ENCODE measurements around the gene COX18. TPM values are rescaled to one million over a fixed set of nuclear protein-coding genes. Genes with fewer than 3 reads are reported as not detected.
A peak's percentile ranks its signal among the peaks of the same experiment; 100 is the strongest.

The COX18 gene
- total and polyA plus RNA-seq, 12 donors = 8.0 to 22.3 (median 17.6) TPM

DNA sequence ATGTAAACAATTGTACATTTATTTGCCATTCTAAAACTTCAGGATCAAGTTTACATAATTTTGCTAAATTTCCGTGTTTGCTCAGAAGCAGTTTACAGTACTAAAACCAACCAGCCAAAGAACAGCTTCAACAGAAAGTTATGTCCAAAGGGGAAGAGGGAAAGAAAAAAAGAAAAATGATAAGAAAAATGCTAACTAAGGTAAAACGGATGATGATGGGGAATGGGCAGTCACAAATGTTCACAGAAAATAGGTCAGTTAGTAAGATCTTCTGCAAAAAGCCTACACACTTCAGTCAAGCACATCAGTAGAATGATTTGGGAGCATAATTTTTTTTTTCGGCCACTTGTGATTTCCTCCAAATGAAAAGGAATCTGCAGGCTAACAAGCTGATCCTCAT, 6.3 kb upstream of the COX18 start:
- WGBS, 2 donors = 90 to 95% methylated on average over 3 of the region's 3 CpGs
- no peaks in the 10 kb centered on the region for H3K9me3 ChIP-seq
- ATAC-seq (no peak), DNase-seq (no peak)
- no peak overlapping the region for H3K27ac ChIP-seq
- TF ChIP-seq, protein P1, sequence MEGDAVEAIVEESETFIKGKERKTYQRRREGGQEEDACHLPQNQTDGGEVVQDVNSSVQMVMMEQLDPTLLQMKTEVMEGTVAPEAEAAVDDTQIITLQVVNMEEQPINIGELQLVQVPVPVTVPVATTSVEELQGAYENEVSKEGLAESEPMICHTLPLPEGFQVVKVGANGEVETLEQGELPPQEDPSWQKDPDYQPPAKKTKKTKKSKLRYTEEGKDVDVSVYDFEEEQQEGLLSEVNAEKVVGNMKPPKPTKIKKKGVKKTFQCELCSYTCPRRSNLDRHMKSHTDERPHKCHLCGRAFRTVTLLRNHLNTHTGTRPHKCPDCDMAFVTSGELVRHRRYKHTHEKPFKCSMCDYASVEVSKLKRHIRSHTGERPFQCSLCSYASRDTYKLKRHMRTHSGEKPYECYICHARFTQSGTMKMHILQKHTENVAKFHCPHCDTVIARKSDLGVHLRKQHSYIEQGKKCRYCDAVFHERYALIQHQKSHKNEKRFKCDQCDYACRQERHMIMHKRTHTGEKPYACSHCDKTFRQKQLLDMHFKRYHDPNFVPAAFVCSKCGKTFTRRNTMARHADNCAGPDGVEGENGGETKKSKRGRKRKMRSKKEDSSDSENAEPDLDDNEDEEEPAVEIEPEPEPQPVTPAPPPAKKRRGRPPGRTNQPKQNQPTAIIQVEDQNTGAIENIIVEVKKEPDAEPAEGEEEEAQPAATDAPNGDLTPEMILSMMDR (IDR thresholded peaks at IDR 0.05) = no peak
- H3K4me3 ChIP-seq = no peak overlapping the region
- peaks cover 0 to 7% (median 0%) of the 10 kb centered on the region in 9 donors for H3K4me1 ChIP-seq
- intact Hi-C loops (cut with DNase I) = loop anchor here in 1 of 10 donors (2.0 to 10.0 kb wide), 2 partner anchors 59 to 181 kb away; no protein-coding TSS in a partner anchor
- H3K36me3 ChIP-seq = peaks cover 0 to 87% (median 25%) of the 10 kb centered on the region in 9 donors
- no peaks in the 10 kb centered on the region for H3K27me3 ChIP-seq

DNA sequence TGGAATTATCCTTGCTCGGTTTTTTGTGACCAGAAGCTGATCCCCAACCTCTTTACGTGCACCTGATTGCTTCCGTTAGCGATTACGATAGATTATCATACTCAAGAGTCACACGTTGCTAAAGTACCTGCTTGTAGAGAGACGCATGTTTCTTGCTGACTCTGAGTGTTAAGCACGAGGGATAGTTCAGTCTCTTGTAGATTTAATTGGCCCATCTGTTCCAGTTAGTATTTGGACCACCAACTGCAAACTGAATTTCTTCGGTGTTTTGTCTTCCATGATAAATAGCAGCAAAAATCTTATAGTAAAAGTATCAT, 516 bp upstream of the COX18 start:
- DNase-seq (no peak), ATAC-seq (peak in 3 of 8 donors; percentile 0 to 3 (median 0))
- H3K27me3 ChIP-seq = no peaks in the 10 kb centered on the region
- TF ChIP-seq, protein P1 (IDR thresholded peaks at IDR 0.05) = no peak
- H3K27ac ChIP-seq = peak overlapping the region; percentile 41 to 99 (median 94)
- H3K9me3 ChIP-seq = no peaks in the 10 kb centered on the region
- 5 to 6% methylated on average over 9 of the region's 9 CpGs for WGBS, 2 donors
- peak overlapping the region; percentile 62 to 99 (median 78) for H3K4me3 ChIP-seq
- intact Hi-C loops (cut with DNase I) = loop anchor here in 2 of 10 donors (5.0 to 10.0 kb wide), 2 partner anchors 65 to 187 kb away; partner anchors contain the start of gene ANKRD17 (in 1 of the 2)
- peaks cover 0 to 41% (median 3%) of the 10 kb centered on the region in 9 donors for H3K36me3 ChIP-seq
- H3K4me1 ChIP-seq = peaks cover 0 to 37% (median 29%) of the 10 kb centered on the region in 9 donors

DNA sequence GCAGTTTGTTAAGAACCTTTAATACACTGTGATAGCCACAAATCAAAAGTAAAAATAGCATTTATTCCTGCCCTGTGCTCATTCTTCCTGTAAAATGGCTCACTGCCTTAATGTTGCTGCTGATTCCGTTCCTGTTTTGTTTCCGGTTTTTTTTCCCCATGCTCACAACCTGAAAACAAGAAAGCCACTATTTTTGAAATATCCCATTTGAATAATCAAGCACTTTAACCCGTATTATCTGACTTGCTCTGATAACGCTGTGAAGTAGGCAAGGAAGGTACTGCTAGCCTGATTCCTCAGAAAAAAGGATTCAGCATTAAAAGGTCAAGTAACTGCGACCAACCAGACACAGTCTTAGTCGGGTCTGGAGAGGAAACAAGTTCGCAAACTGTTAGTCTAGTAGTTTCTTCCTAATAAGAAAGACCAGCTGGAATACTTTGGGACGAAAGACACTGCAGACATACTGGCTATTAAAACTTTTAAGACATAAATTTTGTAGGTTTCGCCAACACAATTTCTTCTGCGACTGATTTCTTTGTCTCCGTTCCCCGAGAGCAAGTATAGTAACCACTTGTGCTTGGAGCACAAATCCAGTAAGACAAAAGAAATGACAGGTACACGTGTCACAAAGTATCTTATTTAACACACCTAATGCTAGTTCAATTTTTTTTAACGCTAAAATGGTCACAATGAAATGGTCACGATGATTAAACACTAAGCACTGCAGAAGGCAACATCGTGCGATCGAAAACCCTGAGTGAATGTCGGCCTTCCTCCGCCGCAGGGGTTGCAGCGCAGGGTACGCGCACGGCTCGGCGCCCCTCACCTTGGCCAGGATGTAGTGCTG, 802 bp downstream of the COX18 start:
- H3K36me3 ChIP-seq = peaks cover 0 to 41% (median 0%) of the 10 kb centered on the region in 9 donors
- peaks cover 0 to 39% (median 29%) of the 10 kb centered on the region in 9 donors for H3K4me1 ChIP-seq
- 1% methylated on average over 27 of the region's 27 CpGs for WGBS, 2 donors
- TF ChIP-seq, protein P1 (IDR thresholded peaks at IDR 0.05) = no peak
- H3K4me3 ChIP-seq = peak overlapping the region; percentile 62 to 99 (median 78)
- no peak for DNase-seq
- peak overlapping the region; percentile 86 to 99 (median 94) for H3K27ac ChIP-seq
- H3K27me3 ChIP-seq = no peaks in the 10 kb centered on the region
- intact Hi-C loops (cut with DNase I) = loop anchor here in 6 of 10 donors (1.0 to 5.0 kb wide), 3 partner anchors 189 to 191 kb away; partner anchors contain the start of gene ANKRD17 (in 5 of the 6)
- H3K9me3 ChIP-seq = no peaks in the 10 kb centered on the region
- peak in 2 of 8 donors; percentile 13 to 16 for ATAC-seq

DNA sequence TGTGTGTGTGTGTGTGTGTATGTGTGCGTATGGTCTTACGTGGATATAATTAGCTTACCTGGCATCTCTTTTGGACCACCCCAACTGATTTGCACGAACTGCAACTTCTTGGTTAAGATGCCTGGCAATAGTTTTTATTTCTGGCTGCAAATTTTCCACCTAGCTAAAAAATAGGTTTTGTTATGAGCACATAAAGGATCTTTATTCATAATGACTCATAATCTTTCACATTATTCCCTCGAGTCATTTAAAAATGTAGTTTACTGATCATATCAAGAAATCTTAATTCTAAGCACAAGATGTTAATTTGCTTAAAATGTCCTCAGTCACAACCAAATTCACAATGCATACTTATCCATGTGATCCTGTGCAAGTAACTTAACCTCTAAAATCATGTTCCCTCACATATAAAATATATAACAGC, 1.5 kb downstream of the COX18 start:
- Histone ChIP-seq H3K4me3 (peak overlapping the region in 9 of 10 donors; percentile 62 to 99 (median 77)), H3K36me3 (peaks cover 0 to 41% (median 0%) of the 10 kb centered on the region in 9 donors), H3K4me1 (peaks cover 0 to 39% (median 29%) of the 10 kb centered on the region in 9 donors), H3K27me3 (no peaks in the 10 kb centered on the region), H3K9me3 (no peaks in the 10 kb centered on the region), H3K27ac (peak overlapping the region in 9 of 10 donors; percentile 92 to 99 (median 95))
- DNase-seq = no peak
- TF ChIP-seq, protein P1 (IDR thresholded peaks at IDR 0.05) = no peak
- no peak for ATAC-seq
- intact Hi-C loops (cut with DNase I) = loop anchor here in 5 of 10 donors (2.0 to 5.0 kb wide), 2 partner anchors 189 to 191 kb away; partner anchors contain the start of gene ANKRD17 (in 5 of the 5)
- WGBS, 2 donors = 43% methylated on average over 4 of the region's 4 CpGs

Measured in heart right ventricle (tissue), 16 donors.